Right lobe of liver (tissue), 4 donors: Measurements from ENCODE around the gene MNAT1.

Experiments used
- CTCF ChIP-seq, 4 donors: fragments of 200-600 bp in 3 of 4; fragments of 450-650 bp in 1 of 4; IDR thresholded peaks; one replicate each; pipeline versions ENCODE4 v1.5.1 to v1.8.0; 2016 to 2022; ENCODE audit warnings: antibody characterized with exemption in 4 of 4, mild to moderate bottlenecking in 2 of 4
- POLR2A ChIP-seq: fragments of 450-650 bp; IDR thresholded peaks from one replicate; pipeline ENCODE4 v1.6.1; 2017; ENCODE audit warnings: antibody characterized with exemption, mild to moderate bottlenecking
- donor health status: DM: no; HTN: no; CAD: no.
- donor health status: DM: no; HTN: no; CAD: no.
- donor health status: DM: no; HTN: yes; CAD: no.

GRCh38 chr14:60840313-60840712 is 105.8 kb downstream of the MNAT1 start:
- TF ChIP-seq CTCF (IDR thresholded peaks at IDR 0.05): no peak
- TF ChIP-seq POLR2A: no peak
